ENCODE data around the gene FAM98C. TPM values are rescaled to one million over a fixed set of nuclear protein-coding genes. Genes with fewer than 3 reads are reported as not detected.

The FAM98C gene
- total RNA-seq, 2 experiments from 2014 or later = 21.9 to 31.1 TPM

DNA sequence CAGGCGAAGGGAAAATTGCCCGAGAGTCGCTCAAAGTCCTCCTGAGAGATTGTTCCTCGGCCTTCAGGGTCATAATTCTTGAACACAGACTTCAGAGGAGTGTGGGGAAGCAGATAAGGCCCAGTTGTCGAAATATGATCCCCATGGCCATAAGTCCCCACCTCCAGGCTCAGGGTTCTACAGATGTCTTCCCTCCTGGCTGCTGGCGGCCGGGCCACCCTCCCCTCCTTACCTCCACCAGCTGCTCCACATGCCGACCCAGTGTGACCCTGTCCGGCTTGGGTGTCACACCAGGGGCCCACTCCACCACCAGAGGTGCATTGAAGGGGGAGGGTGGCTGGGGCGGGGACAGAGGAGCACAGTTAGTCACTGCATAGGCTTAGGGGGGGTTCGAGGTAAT is 10.1 kb downstream of the FAM98C start:
- no peak for TF ChIP-seq EZH2phosphoT487 (IDR thresholded peaks at IDR 0.05; ENCODE audit: borderline replicate concordance, low read depth, low read length)
- TF ChIP-seq, protein P1, sequence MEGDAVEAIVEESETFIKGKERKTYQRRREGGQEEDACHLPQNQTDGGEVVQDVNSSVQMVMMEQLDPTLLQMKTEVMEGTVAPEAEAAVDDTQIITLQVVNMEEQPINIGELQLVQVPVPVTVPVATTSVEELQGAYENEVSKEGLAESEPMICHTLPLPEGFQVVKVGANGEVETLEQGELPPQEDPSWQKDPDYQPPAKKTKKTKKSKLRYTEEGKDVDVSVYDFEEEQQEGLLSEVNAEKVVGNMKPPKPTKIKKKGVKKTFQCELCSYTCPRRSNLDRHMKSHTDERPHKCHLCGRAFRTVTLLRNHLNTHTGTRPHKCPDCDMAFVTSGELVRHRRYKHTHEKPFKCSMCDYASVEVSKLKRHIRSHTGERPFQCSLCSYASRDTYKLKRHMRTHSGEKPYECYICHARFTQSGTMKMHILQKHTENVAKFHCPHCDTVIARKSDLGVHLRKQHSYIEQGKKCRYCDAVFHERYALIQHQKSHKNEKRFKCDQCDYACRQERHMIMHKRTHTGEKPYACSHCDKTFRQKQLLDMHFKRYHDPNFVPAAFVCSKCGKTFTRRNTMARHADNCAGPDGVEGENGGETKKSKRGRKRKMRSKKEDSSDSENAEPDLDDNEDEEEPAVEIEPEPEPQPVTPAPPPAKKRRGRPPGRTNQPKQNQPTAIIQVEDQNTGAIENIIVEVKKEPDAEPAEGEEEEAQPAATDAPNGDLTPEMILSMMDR (conservative IDR thresholded peaks at IDR 0.05; ENCODE audit: low read length) = no peak
- intact Hi-C loops (cut with micrococcal nuclease; ENCODE audit: unreplicated experiment) = no loop called here
- H4K20me1 ChIP-seq (ENCODE audit: insufficient read depth, low read length) = no peaks in the 10 kb centered on the region
- no peaks in the 10 kb centered on the region for H3K36me3 ChIP-seq (ENCODE audit: insufficient read depth, low read length)
- no peaks in the 10 kb centered on the region for H3K9me3 ChIP-seq (ENCODE audit: low read length)
- POLR2A ChIA-PET = no interaction called here
- no peak overlapping the region for H3K4me3 ChIP-seq (ENCODE audit: low read depth, low read length, poor library complexity, severe bottlenecking)
- DNase-seq (ENCODE audit: low spot score) = no peak
- CTCF ChIA-PET (ENCODE audit: unreplicated experiment) = no interaction called here
- peaks cover 10% of the 10 kb centered on the region for H3K4me1 ChIP-seq (ENCODE audit: insufficient read depth, low read length, poor library complexity, severe bottlenecking)
- no peaks in the 10 kb centered on the region for H3K9me2 ChIP-seq (ENCODE audit: insufficient read depth, low read length)
- BruUV-seq (replicated peaks) = no TSS peak
- H3K79me2 ChIP-seq (ENCODE audit: insufficient read depth, low read depth, low read length) = no peaks in the 10 kb centered on the region
- no peak overlapping the region for H2AFZ ChIP-seq (ENCODE audit: low read length)
- no peak overlapping the region for H3K27ac ChIP-seq (ENCODE audit: low read depth, low read length, poor library complexity, severe bottlenecking)
- no peak overlapping the region for H3K4me2 ChIP-seq (ENCODE audit: low read length)

DNA sequence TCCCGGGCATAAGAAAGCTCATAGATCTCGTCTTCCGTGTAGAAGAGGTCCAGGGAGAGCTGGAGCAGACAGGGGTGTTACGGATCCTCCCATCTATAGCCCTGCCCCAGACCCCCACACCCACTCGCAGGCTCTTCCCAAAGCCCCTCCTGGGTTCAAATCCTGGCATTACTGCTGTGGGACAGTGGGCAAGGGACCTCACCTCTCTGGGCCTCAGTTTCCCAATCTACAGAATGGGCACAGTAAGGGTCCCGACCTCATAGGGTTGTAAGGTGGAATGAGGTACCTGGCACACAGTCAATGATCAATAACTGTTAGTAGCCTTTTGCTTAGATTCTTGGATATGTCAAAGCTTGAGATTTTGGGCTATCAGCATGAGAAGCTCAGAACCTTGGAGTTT is 10.5 kb downstream of the FAM98C start:
- Histone ChIP-seq H3K36me3 (ENCODE audit: insufficient read depth, low read length) (no peaks in the 10 kb centered on the region), H3K27ac (ENCODE audit: low read depth, low read length, poor library complexity, severe bottlenecking) (no peak overlapping the region), H3K4me1 (ENCODE audit: insufficient read depth, low read length, poor library complexity, severe bottlenecking) (peaks cover 12% of the 10 kb centered on the region), H3K4me2 (ENCODE audit: low read length) (no peak overlapping the region), H3K9me2 (ENCODE audit: insufficient read depth, low read length) (no peaks in the 10 kb centered on the region), H4K20me1 (ENCODE audit: insufficient read depth, low read length) (no peaks in the 10 kb centered on the region), H3K4me3 (ENCODE audit: low read depth, low read length, poor library complexity, severe bottlenecking) (no peak overlapping the region), H2AFZ (ENCODE audit: low read length) (no peak overlapping the region), H3K79me2 (ENCODE audit: insufficient read depth, low read depth, low read length) (no peaks in the 10 kb centered on the region), H3K9me3 (ENCODE audit: low read length) (no peaks in the 10 kb centered on the region)
- ChIA-PET POLR2A (no interaction called here), CTCF (ENCODE audit: unreplicated experiment) (no interaction called here)
- no TSS peak for BruUV-seq (replicated peaks)
- intact Hi-C loops (cut with micrococcal nuclease; ENCODE audit: unreplicated experiment) = no loop called here
- DNase-seq (ENCODE audit: low spot score) = no peak
- no peak for TF ChIP-seq EZH2phosphoT487 (IDR thresholded peaks at IDR 0.05; ENCODE audit: borderline replicate concordance, low read depth, low read length)
- TF ChIP-seq, protein P1 (conservative IDR thresholded peaks at IDR 0.05; ENCODE audit: low read length) = no peak

DNA sequence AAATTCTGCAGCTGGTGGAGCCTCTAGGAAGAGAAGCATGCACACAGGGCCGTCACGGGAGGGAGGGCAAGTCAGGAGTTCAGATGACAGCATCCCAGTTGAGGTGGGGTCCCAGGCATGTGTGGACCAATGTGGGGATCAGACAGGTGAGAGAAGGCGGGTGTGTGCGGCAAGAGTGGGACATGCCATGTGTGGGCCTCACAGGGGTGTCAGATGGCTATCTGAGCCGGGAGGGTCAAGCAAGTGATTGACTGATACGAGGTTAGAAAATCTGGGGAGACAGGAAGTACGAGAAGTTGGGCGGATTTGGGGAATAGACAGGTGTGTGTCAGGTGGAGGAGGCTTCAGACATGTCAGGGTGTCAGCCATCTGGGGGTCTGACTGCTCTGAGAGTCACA is 14.3 kb downstream of the FAM98C start:
- peak overlapping the region; percentile 69 for H3K4me2 ChIP-seq (ENCODE audit: low read length)
- H4K20me1 ChIP-seq (ENCODE audit: insufficient read depth, low read length) = no peaks in the 10 kb centered on the region
- H2AFZ ChIP-seq (ENCODE audit: low read length) = peak overlapping the region; percentile 66; the same call in 1 of the 2 replicates
- no peak overlapping the region for H3K4me3 ChIP-seq (ENCODE audit: low read depth, low read length, poor library complexity, severe bottlenecking)
- intact Hi-C loops (cut with micrococcal nuclease; ENCODE audit: unreplicated experiment) = no loop called here
- DNase-seq (ENCODE audit: low spot score) = no peak
- TF ChIP-seq, protein P1 (conservative IDR thresholded peaks at IDR 0.05; ENCODE audit: low read length) = no peak
- TF ChIP-seq EZH2phosphoT487 (IDR thresholded peaks at IDR 0.05; ENCODE audit: borderline replicate concordance, low read depth, low read length) = no peak
- no peaks in the 10 kb centered on the region for H3K79me2 ChIP-seq (ENCODE audit: insufficient read depth, low read depth, low read length)
- no peaks in the 10 kb centered on the region for H3K9me3 ChIP-seq (ENCODE audit: low read length)
- H3K27ac ChIP-seq (ENCODE audit: low read depth, low read length, poor library complexity, severe bottlenecking) = no peak overlapping the region
- H3K9me2 ChIP-seq (ENCODE audit: insufficient read depth, low read length) = no peaks in the 10 kb centered on the region
- ChIA-PET CTCF (ENCODE audit: unreplicated experiment) (no interaction called here), POLR2A (interaction anchor here (0.5 kb wide), 1 partner anchor 231 kb away, joined by 3 read pairs; no protein-coding TSS in a partner anchor)
- no TSS peak for BruUV-seq (replicated peaks)
- no peaks in the 10 kb centered on the region for H3K36me3 ChIP-seq (ENCODE audit: insufficient read depth, low read length)
- peaks cover 12% of the 10 kb centered on the region for H3K4me1 ChIP-seq (ENCODE audit: insufficient read depth, low read length, poor library complexity, severe bottlenecking)

All from OCI-LY7 (cell line).